Islet of Langerhans (tissue), 1 donor: ENCODE measurements around the gene TICRR.

Experiments used
- FAIRE-seq: peaks from one replicate; lab custom pipeline; 2011; peaks lifted over from hg19 to GRCh38; lab: Jason Lieb, UNC

TICRR gene

DNA sequence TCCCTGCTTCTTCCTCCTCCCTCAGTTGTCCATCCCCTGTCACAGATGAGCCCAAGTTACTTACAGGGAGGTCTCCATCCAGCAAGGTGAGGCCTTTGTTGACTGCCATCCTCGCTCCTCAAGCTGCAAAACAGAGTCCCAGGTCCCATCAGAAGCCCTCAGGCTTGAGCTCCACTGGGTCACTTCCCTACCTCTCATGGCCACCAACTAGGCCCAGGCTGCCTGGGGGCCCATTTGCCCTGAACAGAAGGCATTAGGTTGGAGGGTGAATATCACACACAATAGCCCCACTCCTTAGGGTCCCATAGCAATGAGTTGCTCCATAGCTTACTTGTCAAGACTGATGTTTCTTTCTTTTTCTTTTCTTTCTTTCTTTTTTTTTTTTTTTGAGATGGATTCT is 102.1 kb downstream of the TICRR start:
- no peak for FAIRE-seq
